ENCODE data around the gene AADACL3.

The AADACL3 gene

GRCh38 chr1:12739613-12740012 is 23.7 kb downstream of the AADACL3 start:
- H3K4me3 Mint-ChIP-seq, result no peak overlapping the region
- no peak overlapping the region for H3K27ac Mint-ChIP-seq
- peaks cover 53% of the 10 kb centered on the region for H3K27me3 Mint-ChIP-seq
- H3K36me3 Mint-ChIP-seq (ENCODE audit: low read depth), result no peaks in the 10 kb centered on the region
- no peaks in the 10 kb centered on the region for H3K4me1 Mint-ChIP-seq (ENCODE audit: low read depth)
- peaks cover 12% of the 10 kb centered on the region for H3K9me3 Mint-ChIP-seq

- no peak overlapping the region for H3K4me3 Mint-ChIP-seq
- H3K27me3 Mint-ChIP-seq, result peaks cover 48% of the 10 kb centered on the region
- peaks cover 4% of the 10 kb centered on the region for H3K9me3 Mint-ChIP-seq
- no peak overlapping the region for H3K27ac Mint-ChIP-seq
- no peaks in the 10 kb centered on the region for H3K36me3 Mint-ChIP-seq (ENCODE audit: low read depth)
- no peaks in the 10 kb centered on the region for H3K4me1 Mint-ChIP-seq (ENCODE audit: low read depth)
Measured at GRCh38 chr1:12741946-12742345, 26.0 kb downstream of the AADACL3 start.

- H3K27me3 Mint-ChIP-seq, result peaks cover 45% of the 10 kb centered on the region
- no peak overlapping the region for H3K4me3 Mint-ChIP-seq
- H3K4me1 Mint-ChIP-seq (ENCODE audit: low read depth), result no peaks in the 10 kb centered on the region
- peaks cover 18% of the 10 kb centered on the region for H3K9me3 Mint-ChIP-seq
- H3K36me3 Mint-ChIP-seq (ENCODE audit: low read depth), result peaks cover 5% of the 10 kb centered on the region
- H3K27ac Mint-ChIP-seq, result no peak overlapping the region
Measured at GRCh38 chr1:12745126-12745991, 29.4 kb downstream of the AADACL3 start.

GRCh38 chr1:12745992-12746323 is 30.0 kb downstream of the AADACL3 start, which contains the start of gene CFAP107:
TSS of gene CFAP107 (plus strand) at chr1:12746200. CDS start at chr1:12746431, 231 bp downstream.
- peaks cover 20% of the 10 kb centered on the region for H3K9me3 Mint-ChIP-seq
- peaks cover 5% of the 10 kb centered on the region for H3K36me3 Mint-ChIP-seq (ENCODE audit: low read depth)
- H3K4me1 Mint-ChIP-seq (ENCODE audit: low read depth), result no peaks in the 10 kb centered on the region
- H3K27me3 Mint-ChIP-seq, result peaks cover 48% of the 10 kb centered on the region
- H3K27ac Mint-ChIP-seq, result no peak within 1 kb of the TSS
- H3K4me3 Mint-ChIP-seq, result no peak within 1 kb of the TSS

- H3K27me3 Mint-ChIP-seq, result peaks cover 53% of the 10 kb centered on the region
- H3K36me3 Mint-ChIP-seq (ENCODE audit: low read depth), result peaks cover 5% of the 10 kb centered on the region
- peaks cover 20% of the 10 kb centered on the region for H3K9me3 Mint-ChIP-seq
- H3K4me3 Mint-ChIP-seq, result no peak overlapping the region
- H3K4me1 Mint-ChIP-seq (ENCODE audit: low read depth), result no peaks in the 10 kb centered on the region
- no peak overlapping the region for H3K27ac Mint-ChIP-seq
Measured at GRCh38 chr1:12748778-12749355, 33.0 kb downstream of the AADACL3 start.

- no peaks in the 10 kb centered on the region for H3K4me1 Mint-ChIP-seq (ENCODE audit: low read depth)
- H3K4me3 Mint-ChIP-seq, result no peak overlapping the region
- no peaks in the 10 kb centered on the region for H3K36me3 Mint-ChIP-seq (ENCODE audit: low read depth)
- peaks cover 5% of the 10 kb centered on the region for H3K9me3 Mint-ChIP-seq
- no peak overlapping the region for H3K27ac Mint-ChIP-seq
- H3K27me3 Mint-ChIP-seq, result peaks cover 26% of the 10 kb centered on the region
Measured at GRCh38 chr1:12754738-12755137, 38.8 kb downstream of the AADACL3 start.

- H3K4me1 Mint-ChIP-seq (ENCODE audit: low read depth), result no peaks in the 10 kb centered on the region
- H3K27ac Mint-ChIP-seq, result no peak overlapping the region
- peaks cover 23% of the 10 kb centered on the region for H3K27me3 Mint-ChIP-seq
- H3K4me3 Mint-ChIP-seq, result no peak overlapping the region
- no peaks in the 10 kb centered on the region for H3K9me3 Mint-ChIP-seq
- no peaks in the 10 kb centered on the region for H3K36me3 Mint-ChIP-seq (ENCODE audit: low read depth)
Measured at GRCh38 chr1:12756273-12756672, 40.4 kb downstream of the AADACL3 start.

GRCh38 chr1:12756768-12757413 is 41.0 kb downstream of the AADACL3 start:
- peaks cover 18% of the 10 kb centered on the region for H3K27me3 Mint-ChIP-seq
- H3K4me3 Mint-ChIP-seq, result no peak overlapping the region
- H3K4me1 Mint-ChIP-seq (ENCODE audit: low read depth), result no peaks in the 10 kb centered on the region
- H3K27ac Mint-ChIP-seq, result no peak overlapping the region
- no peaks in the 10 kb centered on the region for H3K36me3 Mint-ChIP-seq (ENCODE audit: low read depth)
- no peaks in the 10 kb centered on the region for H3K9me3 Mint-ChIP-seq

- H3K27me3 Mint-ChIP-seq, result peaks cover 16% of the 10 kb centered on the region
- H3K36me3 Mint-ChIP-seq (ENCODE audit: low read depth), result no peaks in the 10 kb centered on the region
- no peaks in the 10 kb centered on the region for H3K9me3 Mint-ChIP-seq
- H3K27ac Mint-ChIP-seq, result no peak overlapping the region
- H3K4me3 Mint-ChIP-seq, result no peak overlapping the region
- H3K4me1 Mint-ChIP-seq (ENCODE audit: low read depth), result no peaks in the 10 kb centered on the region
Measured at GRCh38 chr1:12757836-12758235, 41.9 kb downstream of the AADACL3 start.

GRCh38 chr1:12760256-12760795 is 44.4 kb downstream of the AADACL3 start:
- H3K4me1 Mint-ChIP-seq (ENCODE audit: low read depth), result no peaks in the 10 kb centered on the region
- H3K4me3 Mint-ChIP-seq, result no peak overlapping the region
- peaks cover 13% of the 10 kb centered on the region for H3K27me3 Mint-ChIP-seq
- H3K9me3 Mint-ChIP-seq, result no peaks in the 10 kb centered on the region
- H3K36me3 Mint-ChIP-seq (ENCODE audit: low read depth), result no peaks in the 10 kb centered on the region
- H3K27ac Mint-ChIP-seq, result no peak overlapping the region

- Mint-ChIP-seq H3K9me3 (no peaks in the 10 kb centered on the region), H3K27me3 (peaks cover 19% of the 10 kb centered on the region), H3K4me3 (no peak overlapping the region), H3K36me3 (ENCODE audit: low read depth) (no peaks in the 10 kb centered on the region), H3K27ac (no peak overlapping the region), H3K4me1 (ENCODE audit: low read depth) (no peaks in the 10 kb centered on the region)
Measured at GRCh38 chr1:12761781-12762180, 45.9 kb downstream of the AADACL3 start.

GRCh38 chr1:12762766-12763165 is 46.9 kb downstream of the AADACL3 start:
- no peaks in the 10 kb centered on the region for H3K9me3 Mint-ChIP-seq
- H3K27me3 Mint-ChIP-seq, result peaks cover 24% of the 10 kb centered on the region
- H3K4me3 Mint-ChIP-seq, result no peak overlapping the region

GRCh38 chr1:12763479-12763878 is 47.6 kb downstream of the AADACL3 start:
- Mint-ChIP-seq H3K9me3 (no peaks in the 10 kb centered on the region), H3K4me3 (no peak overlapping the region), H3K4me1 (ENCODE audit: low read depth) (no peaks in the 10 kb centered on the region), H3K27ac (no peak overlapping the region), H3K27me3 (peaks cover 24% of the 10 kb centered on the region), H3K36me3 (ENCODE audit: low read depth) (no peaks in the 10 kb centered on the region)

More at GRCh38 chr1:12762766-12763165, 46.9 kb downstream of the AADACL3 start:
- Mint-ChIP-seq H3K27ac (no peak overlapping the region), H3K36me3 (ENCODE audit: low read depth) (no peaks in the 10 kb centered on the region), H3K4me1 (ENCODE audit: low read depth) (no peaks in the 10 kb centered on the region)

- H3K27me3 Mint-ChIP-seq, result peaks cover 24% of the 10 kb centered on the region
- no peaks in the 10 kb centered on the region for H3K9me3 Mint-ChIP-seq
- no peaks in the 10 kb centered on the region for H3K4me1 Mint-ChIP-seq (ENCODE audit: low read depth)
Measured at GRCh38 chr1:12764016-12764415, 48.1 kb downstream of the AADACL3 start.

GRCh38 chr1:12769031-12769430 is 53.1 kb downstream of the AADACL3 start:
- no peaks in the 10 kb centered on the region for H3K9me3 Mint-ChIP-seq
- H3K4me3 Mint-ChIP-seq, result no peak overlapping the region
- H3K27me3 Mint-ChIP-seq, result peaks cover 35% of the 10 kb centered on the region
- no peaks in the 10 kb centered on the region for H3K4me1 Mint-ChIP-seq (ENCODE audit: low read depth)
- no peaks in the 10 kb centered on the region for H3K36me3 Mint-ChIP-seq (ENCODE audit: low read depth)
- H3K27ac Mint-ChIP-seq, result no peak overlapping the region

More at GRCh38 chr1:12764016-12764415, 48.1 kb downstream of the AADACL3 start:
- Mint-ChIP-seq H3K27ac (no peak overlapping the region), H3K4me3 (no peak overlapping the region), H3K36me3 (ENCODE audit: low read depth) (no peaks in the 10 kb centered on the region)

All from stimulated activated naive CD8-positive, alpha-beta T cell treated with anti-CD3 and anti-CD28 coated beads, Interleukin-15, Interleukin-2, amounts not matched to agents 100 ng/mL and 50 ng/mL, for 24 hours (primary cell).